LNCaP clone FGC (cell line): ENCODE results near the gene NAT14.
A peak's percentile ranks its signal among the peaks of the same experiment; 100 is the strongest.
"Not testable (repeated sequence)": the region's sequence is repeated elsewhere in the genome, so short reads cannot be mapped to it uniquely, and the experiment has no call there.

Experiments
- DNase-seq: peaks from one replicate; pipeline ENCODE4 v3.0.0-alpha.2; 2011; ENCODE audit warnings: low read depth
- H3K4me3 ChIP-seq: 2 replicates; pipeline ENCODE4 v1.5.1; 2011; ENCODE audit warnings: mild to moderate bottlenecking, low read depth, low read length, control low read depth
- CTCF ChIP-seq: IDR thresholded peaks from 2 replicates; pipeline ENCODE4 v1.5.1; 2012; ENCODE audit warnings: mild to moderate bottlenecking; ENCODE audit not compliant: control insufficient read depth, insufficient read depth; ENCODE audit errors: extremely low read depth

NAT14 gene

GRCh38 chr19:55526216-55527196, 41.5 kb downstream of the NAT14 start:
- peak; percentile 75 for DNase-seq
- TF ChIP-seq CTCF, result no peak
- H3K4me3 ChIP-seq, result no peak overlapping the region

GRCh38 chr19:55527197-55528029, 42.4 kb downstream of the NAT14 start:
- TF ChIP-seq CTCF, result no peak
- no peak for DNase-seq
- no peak overlapping the region for H3K4me3 ChIP-seq

GRCh38 chr19:55528030-55528803, 43.2 kb downstream of the NAT14 start:
- H3K4me3 ChIP-seq, result no peak overlapping the region
- DNase-seq, result no peak
- TF ChIP-seq CTCF, result no peak

DNA sequence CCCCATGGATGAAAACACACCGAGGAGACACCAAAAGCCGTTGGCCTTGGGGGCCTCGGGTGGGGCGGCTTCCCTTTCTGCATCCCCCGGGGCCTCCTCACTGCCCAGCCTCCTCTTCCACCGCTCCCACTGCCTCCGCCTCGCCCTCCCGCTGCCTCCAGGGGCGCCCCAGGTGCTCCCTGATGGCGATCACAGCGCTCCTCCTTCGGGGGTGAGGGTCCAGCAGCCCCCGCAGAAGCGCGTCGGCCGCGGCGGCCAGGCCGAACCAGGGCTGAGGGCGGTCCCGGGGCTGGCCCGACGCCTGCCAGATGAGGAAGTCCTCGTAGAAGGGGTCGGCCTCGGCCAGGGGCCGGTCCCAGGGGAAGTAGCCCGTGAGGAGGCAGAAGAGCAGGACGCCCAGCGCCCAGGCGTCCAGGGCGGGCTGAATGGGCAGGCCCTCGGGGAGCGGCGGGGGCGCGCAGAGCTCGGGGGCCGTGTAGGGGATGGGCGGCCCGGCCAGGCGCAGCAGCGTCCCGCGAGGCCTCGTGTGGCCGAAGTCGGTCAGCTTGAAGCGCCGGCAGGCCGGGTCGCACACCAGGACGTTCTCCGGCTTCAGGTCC, 44.7 kb downstream of the NAT14 start:
- DNase-seq, result no peak
- TF ChIP-seq CTCF, result no peak
- H3K4me3 ChIP-seq, result no peak overlapping the region

DNA sequence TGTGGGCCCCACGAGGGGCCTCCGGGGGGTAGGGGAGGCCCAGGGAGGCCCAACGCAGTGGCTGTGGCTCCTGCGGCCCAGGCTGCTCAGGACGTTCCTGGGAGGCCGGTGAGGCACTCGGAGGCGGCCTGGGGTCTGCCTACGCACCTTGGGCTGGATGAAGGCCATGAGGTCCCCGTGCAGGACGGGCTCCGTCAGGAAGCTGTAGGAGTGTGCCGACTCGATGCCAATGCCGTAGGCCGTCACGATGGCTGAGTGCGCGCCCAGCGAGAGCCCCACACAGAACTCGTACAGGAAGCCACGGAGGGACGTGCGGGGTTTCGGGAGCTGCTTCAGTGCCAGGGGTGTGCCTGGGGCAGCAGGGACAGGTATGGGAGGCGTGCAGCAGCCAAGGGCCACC, 46.0 kb downstream of the NAT14 start:
- no peak for DNase-seq
- TF ChIP-seq CTCF, result no peak

GRCh38 chr19:55534280-55534679, 49.3 kb downstream of the NAT14 start:
- not testable (repeated sequence) for H3K4me3 ChIP-seq

More for the DNA sequence above, 46.0 kb downstream of the NAT14 start:
- no peak overlapping the region for H3K4me3 ChIP-seq

More at GRCh38 chr19:55534280-55534679, 49.3 kb downstream of the NAT14 start:
- DNase-seq, result not testable (repeated sequence)
